NCI-H1694 (cell line): Measurements from ENCODE around the gene SPDYE18.
"Not testable (repeated sequence)": the region's sequence is repeated elsewhere in the genome, so short reads cannot be mapped to it uniquely, and the experiment has no call there.

ENCODE experiments used
- DNase-seq: peaks from one replicate; lab custom pipeline; 2025; lab: John Stamatoyannopoulos, UW

The SPDYE18 gene, protein sequence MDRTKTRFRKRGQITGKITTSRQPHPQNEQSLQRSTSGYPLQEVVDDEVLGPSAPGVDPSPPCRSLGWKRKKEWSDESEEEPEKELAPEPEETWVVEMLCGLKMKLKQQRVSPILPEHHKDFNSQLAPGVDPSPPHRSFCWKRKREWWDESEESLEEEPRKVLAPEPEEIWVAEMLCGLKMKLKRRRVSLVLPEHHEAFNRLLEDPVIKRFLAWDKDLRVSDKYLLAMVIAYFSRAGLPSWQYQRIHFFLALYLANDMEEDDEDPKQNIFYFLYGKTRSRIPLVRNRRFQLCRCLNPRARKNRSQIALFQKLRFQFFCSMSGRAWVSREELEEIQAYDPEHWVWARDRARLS

DNA sequence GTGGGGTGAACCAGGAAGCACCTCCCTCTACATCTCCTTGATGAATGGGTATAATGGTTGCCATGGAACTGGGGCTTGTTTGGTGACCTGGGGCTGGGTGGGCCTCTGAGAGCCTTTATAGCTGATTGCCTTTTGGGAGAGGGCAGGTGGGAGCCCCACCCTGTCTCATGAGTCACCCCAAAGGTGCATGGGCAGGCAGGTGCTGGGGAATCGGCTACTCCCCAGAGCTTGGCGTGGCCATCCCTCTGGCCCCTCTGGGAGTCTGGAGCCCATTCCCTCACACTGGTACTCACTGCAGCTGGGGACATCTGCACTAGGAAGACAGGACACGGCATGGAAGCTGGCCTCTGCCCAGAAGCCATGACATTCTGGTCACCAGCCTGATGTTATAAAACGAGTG is at the start of gene SPDYE18:
TSS of gene SPDYE18 (minus strand) at position 2 of the 400 bp plus-strand sequence. CDS start 2,046 bp downstream, outside the sequence.
- DNase-seq: not testable (repeated sequence)

DNA sequence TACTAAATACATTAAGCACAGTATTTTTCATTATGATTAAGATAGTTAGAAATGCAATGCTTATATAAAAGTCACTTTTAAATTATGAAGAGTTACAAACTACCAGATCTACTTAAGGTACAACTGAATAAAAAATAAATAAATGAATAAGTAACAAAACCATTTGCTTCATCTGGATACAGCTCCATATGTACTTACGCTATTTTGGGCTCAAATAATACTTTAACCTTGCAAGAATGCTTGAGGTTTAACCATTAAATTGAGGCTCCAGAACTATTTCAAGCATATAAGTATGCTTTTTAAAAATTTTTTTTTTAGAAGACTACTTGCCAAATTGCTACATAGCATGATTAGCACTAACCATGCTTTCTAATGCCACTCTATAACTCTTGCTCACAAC is 46.0 kb upstream of the SPDYE18 start:
- not testable (repeated sequence) for DNase-seq

DNA sequence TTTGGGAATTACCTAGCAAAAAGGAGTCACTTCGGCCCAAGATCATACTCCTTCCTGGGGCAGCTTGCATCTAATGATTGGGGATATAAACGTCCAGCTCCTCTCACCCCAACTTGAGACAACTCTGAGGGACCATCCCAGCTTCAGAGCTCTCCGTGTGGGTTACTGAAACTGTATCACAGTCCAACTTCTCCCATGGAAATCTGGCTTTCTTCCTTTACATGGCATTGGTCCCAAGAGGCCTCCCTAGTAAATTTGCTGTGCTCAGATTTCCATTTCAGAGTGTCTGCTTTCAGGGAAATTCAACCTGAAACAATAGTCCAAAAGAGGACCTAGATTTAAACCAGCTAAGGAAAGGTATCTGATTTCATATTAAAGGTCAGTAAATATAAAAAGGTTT is 45.3 kb upstream of the SPDYE18 start:
- DNase-seq: not testable (repeated sequence)

DNA sequence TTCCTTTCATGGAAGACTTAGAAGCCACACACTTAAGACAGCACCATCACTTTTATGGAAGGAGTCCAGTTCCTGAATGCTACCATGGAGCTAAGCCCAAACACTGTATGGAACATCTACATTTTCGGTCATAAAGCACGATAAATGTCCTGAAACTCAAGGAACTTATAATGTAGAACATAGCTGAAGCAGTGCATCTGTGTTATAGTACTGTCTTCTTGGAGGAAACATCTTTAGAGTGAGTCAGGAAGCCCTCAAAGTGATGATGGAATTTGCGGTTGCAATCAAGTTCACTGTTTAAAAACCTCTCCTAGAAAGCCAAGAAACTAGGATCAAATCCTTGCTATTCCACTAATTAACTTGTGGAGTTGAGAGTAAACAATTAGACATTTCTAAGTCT is 43.5 kb upstream of the SPDYE18 start:
- not testable (repeated sequence) for DNase-seq

DNA sequence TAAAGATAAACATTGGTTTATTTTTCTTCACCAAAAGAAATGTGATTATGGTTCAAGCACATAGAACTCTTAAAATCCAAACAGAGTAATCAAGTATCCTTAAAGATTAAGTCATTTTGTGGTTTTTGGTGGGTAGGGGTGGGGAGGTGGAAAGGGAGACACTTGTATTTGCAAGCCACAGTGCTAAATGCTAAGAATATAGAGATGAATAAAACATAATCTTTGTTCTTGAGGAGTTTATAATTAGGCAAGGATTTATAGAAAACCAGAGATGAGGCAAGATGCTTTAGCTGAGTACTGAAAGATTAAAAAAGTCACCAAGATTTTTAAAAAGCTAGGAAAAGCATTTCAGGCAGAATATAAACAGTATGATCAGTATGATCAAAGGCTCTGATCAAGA is 40.3 kb upstream of the SPDYE18 start:
- not testable (repeated sequence) for DNase-seq

DNA sequence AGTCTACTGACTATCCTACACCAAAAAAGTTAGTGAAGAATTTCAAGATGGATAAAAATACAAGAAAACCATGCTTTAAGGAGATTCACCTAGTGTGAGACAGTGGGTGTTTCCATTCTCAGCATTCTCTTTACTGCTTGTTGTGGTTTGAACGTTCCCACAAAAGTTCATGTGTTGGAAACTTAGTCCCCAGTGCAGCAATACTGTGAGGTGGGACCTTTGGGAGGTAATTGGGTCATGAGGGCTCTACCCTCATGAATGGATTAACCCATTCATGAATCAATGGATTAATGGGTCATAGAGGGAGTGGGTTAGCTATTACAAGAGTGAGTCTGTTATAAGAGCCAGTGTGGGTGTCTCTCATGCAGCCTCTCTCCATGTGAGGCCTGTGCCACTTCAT is 38.8 kb upstream of the SPDYE18 start:
- not testable (repeated sequence) for DNase-seq

DNA sequence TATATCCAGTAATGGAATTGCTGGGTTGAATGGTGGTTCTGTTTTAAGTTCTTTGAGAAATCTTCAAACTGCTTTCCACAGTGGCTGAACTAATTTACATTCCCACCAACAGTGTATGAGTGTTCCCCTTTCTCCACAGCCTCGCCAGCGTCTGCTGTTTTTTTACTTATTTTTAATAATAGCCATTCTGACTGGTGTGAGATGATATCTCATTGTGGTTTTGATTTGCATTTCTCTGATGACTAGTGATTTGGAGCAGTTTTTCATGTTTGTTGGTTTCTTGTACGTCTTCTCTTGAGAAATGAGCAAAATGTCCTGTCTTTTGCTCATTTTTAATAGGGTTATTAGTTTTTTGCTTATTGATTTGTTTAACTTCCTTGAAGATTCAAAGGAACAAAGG is 38.1 kb upstream of the SPDYE18 start:
- not testable (repeated sequence) for DNase-seq

DNA sequence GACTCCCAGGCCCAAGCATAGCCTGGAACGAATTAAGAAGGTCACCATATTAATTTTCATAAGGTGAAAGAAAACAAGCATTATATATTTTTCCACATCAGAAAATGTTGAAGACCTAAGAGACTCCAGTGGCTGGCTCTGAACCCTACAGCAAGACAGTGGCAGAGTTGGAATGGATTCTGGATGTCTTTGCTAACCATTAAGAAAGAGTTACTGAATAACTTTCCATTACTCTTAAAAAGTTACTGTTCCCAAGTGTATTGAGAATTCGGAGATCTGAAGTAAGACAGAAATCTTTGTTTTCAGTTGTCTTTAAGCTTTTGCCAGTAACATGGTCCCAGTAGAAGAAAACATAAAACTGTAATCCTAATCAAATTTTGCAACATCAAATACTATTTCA is 29.9 kb upstream of the SPDYE18 start:
- not testable (repeated sequence) for DNase-seq

DNA sequence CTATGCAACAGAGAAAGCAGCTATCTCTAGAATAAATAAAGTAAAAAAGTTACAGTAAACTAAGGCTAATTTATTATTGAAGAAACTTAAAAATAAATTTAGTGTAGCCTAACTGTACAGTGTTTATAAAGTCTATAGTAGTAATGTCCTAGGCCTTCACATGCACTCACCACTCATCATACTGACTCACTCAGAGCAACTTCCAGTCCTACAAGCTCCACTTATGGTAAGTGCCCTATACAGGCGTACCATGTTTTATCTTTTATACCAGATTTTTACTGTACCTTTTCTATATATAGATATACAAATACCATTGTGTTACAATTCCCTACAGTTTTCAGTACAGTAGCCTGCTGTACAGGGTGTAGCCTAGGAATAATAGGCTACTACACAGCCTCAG is 19.8 kb upstream of the SPDYE18 start:
- not testable (repeated sequence) for DNase-seq

DNA sequence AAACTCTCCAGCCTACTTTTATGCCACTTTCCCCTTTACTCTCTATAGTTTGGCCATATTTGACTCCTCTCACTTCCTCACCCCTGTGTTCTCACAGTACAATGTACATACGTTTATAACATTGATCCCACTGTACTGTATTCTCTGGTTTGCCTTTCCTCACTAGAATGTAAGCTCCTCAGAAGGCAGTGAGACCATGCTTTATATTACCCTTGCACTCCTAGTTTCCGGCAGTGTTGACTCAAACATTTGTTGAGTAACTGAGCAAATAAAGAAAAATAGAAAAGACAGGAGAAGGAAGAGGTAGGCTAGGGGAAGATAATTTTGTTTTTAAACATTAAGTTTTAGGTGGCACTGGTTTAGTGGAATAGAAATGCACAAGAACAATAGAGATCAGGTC is 17.9 kb upstream of the SPDYE18 start:
- not testable (repeated sequence) for DNase-seq

DNA sequence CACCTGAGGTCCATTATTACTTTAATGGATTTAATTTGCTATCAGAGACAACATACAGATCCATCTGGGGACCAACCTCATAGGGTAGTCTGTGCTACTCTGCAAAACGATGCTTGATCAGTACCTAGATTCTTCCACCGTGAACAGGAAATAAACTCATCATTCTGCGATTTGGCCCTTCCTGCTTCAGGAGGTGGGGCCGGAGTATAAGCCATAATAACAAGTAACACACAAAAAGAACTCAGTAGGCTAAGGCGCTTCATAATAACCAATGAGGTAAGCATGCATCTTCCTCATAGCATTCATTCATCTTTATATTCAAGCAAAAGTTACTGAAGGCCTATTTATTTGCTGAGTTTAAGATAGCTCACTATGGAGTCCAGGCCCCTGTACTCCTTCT is 17.3 kb upstream of the SPDYE18 start:
- not testable (repeated sequence) for DNase-seq

DNA sequence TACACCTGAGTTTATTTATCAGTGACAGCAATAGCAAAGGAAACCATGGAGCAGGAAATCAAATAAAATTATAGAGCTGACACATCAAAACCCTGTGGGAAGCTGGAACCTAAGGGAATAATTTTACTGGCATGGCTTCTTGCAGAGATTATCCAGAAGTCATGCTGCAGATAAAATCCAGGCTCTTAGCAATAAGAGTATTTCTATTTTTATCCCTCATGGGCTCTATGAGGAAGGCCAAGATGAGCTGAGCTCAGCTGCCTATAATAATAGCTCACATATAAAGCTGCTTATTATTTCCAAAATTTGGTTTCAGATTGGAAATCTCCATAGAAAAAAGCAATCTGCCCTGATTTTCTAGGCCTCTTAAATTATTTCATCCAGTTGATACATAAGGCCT is 16.8 kb upstream of the SPDYE18 start:
- DNase-seq: not testable (repeated sequence)

DNA sequence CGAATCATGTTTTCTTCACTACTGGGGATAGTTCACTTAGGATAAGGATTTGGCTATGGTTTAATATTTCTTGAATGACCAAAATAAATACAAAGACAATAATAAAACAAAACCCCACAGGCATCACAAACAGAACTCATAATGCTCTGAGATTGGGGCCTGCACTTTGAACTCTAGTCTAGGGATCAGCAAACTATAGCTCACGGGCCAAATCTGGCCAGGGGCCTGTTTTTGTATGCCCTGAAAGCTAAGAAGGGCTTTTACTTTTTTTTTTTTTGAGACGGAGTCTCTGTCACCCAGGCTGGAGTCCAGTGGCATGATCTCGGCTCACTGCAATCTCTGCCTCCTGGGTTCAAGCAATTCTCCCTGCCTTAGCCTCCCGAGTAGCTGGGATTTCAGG is 14.7 kb upstream of the SPDYE18 start:
- not testable (repeated sequence) for DNase-seq

DNA sequence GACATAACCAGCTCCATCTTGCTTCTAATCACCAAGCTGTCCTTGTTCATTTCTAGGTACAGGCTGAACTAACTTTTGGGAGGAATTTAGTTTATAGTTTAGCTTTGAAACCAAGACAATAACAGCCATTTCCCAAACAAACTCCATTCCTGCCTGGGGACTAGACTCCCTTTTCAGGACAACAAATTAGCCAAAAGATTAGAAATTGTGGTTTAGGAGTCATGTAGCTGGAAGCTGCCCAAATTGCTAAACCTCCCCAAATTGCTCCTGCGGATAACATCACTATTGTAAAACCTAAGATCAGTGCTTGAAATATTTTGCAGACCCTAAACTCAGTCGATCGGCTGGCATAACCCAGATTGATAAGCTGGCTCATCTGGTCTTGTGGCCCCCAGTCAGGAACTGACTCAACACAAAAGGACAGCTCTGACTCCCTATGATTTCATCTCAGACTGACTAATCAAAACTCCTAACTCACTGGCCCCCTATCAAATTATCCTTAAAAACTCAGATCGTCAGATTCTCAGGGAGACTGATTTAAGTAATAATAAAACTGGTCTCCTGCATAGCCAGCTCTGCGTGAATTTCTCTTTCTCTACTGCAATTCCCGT is 12.5 kb upstream of the SPDYE18 start:
- not testable (repeated sequence) for DNase-seq

DNA sequence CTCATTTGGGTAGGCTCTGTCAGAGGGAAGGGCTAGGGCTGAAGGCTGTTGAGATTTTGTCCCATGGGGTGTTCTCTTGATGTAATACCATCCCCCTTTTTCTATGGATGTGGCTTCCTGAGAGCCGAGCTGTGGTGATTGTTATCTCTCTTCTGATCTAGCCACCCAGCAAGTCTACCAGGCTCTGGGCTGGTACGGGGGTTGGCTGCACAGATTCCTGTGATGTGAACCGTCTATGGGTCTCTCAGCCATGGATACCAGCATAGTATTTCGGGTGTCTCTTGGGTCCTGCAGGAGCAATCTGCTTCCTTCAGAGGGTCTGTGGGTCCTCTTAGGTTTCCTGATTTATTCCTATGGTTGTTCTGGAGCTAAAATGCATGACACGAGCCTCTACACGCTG is 8.8 kb upstream of the SPDYE18 start:
- not testable (repeated sequence) for DNase-seq

DNA sequence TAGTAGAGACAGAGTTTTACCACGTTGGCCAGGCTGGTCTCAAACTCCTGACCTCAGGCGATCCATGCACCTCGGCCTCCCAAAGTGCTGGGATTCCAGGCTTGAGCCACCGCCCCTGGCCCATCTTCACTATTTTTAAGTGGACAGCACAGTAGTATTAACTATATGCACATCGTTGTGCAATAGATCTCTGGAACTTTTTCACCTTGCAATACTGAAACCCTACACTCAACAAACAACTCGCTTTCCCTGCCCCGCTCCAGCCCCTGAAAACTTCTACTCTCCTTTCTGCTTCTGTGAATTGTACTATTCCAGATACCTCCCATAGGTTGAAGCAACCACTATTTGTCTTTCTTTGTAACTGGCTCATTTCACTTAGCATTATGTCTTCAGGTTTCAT is 3.5 kb upstream of the SPDYE18 start:
- DNase-seq: not testable (repeated sequence)

DNA sequence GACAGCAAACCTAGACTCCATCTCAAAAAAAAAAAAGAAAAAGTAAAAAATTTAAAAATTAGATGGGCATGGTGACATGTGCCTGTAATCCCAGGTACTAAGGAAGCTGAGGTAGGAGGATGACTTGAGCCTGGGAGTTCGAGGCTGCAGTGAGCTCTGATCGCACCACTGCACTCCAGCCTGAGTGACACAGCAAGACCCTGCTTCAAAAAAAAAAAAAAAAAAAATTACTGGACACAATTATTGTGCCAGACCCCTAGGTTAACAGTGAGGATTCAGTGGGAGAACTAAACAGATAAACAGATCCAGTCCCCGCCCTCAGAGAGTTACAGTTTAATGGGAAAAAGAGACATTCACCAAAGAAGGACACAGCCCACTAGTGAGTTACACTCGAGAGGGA is 1.4 kb upstream of the SPDYE18 start:
- not testable (repeated sequence) for DNase-seq

DNA sequence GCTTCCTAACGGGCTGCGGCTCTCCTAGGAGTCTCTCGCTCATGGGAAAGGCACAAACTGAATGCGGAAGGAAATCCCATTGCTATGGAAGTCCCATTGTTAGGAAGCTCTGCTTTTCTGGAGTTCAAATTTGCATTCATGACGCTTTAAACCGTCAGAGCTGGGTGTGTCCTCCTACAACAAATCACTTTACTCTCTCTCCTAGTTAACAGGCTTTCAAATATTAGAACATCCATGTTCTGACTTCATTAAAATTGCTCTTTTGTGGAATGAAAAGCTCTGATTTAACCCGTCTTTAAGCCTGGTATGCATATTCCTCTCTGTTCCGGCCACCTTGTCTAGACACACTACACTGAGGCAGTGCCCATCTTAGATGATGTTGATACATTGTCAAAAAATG is 30.1 kb downstream of the SPDYE18 start, which contains the start of gene SPDYE17:
TSS of gene SPDYE17 (minus strand) at position 101 of the 400 bp plus-strand sequence. CDS start 1,791 bp downstream, outside the sequence.
- not testable (repeated sequence) for DNase-seq

DNA sequence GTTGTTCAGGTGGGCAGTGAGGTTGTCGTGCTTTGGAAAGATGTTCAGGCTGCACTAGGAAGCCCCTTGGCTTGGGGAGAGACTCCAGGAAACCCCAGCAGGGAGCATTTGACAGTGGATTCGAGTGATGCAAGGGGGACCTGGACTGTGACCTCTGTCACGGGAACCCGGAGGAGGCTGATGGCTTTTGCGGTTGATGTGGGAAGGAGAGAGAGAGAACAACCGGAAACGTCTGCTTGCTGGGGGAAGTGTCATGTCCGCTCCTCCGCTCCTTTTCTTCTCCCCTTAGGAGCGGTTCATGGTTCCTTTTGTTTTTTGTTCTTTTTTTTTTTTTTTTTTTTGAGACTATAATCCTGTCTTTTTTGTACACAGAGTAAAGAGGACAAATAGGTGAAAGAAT is 36.0 kb downstream of the SPDYE18 start:
- DNase-seq: not testable (repeated sequence)

DNA sequence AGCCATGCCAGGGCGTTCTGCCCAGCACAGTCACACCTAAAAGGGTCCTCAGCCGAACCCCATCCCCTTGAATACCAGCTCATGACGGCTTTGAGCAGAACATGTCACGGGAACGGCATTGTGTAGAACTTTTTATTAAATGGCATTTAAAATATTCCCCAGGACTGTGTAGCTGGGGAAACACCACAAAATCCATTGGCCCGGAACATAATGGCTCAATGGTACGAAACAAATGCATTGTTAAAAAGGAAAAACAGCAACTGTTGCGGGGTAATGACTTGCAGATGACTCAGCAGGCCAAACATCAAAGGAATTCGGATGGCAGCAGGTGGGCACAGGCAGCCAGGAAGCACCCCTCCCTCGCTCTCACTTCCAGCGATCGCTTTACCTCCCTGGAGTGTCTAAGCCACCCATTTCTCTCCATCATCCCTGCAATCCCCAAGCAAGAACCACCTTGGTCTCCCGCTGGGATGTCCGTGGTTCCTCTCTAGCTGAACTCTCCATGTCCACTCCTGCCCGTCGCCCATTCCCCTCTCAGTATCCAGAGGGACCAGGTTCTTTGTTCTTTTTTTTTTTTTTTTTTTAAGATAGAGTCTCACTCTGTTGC is 52.2 kb downstream of the SPDYE18 start:
- not testable (repeated sequence) for DNase-seq

DNA sequence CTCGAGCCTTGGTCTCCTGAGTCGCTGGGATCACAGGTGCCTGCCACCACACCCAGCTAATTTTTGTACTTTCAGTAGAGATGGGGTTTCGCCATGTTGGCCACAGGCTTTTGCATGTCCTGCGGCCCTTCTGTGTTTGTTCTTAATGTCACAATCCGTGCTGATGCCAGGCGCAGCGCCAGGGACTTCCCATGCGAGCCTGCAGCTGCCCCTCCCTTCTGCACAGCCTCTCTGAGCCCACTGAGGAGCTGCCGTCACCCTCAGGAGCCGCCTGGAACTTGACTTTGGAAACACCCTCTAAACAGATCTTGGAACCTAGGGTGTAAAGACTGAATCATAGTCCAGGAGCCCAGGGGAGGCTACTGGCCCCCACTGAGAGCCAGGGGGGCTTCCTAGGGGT is 54.4 kb downstream of the SPDYE18 start:
- DNase-seq: not testable (repeated sequence)
